Aorta (tissue), 5 donors: ENCODE results near the gene TTLL11. TPM values are rescaled to one million over a fixed set of nuclear protein-coding genes. Genes with fewer than 3 reads are reported as not detected.

ENCODE experiments used
- ATAC-seq: fragments of 200-7000 bp; cut with Tn5 transposase; one replicate; pipeline ENCODE4 v1.9.1; 2022; ENCODE audit warnings: moderate library complexity; ENCODE audit not compliant: low FRiP score
- DNase-seq, 2 donors: peaks; one replicate each; pipeline ENCODE4 v3.0.0-alpha.2; 2020
- H3K27ac ChIP-seq, 2 donors: one replicate each; pipeline ENCODE4 v1.5.1; 2013; ENCODE audit warnings: low read length in 2 of 2, mild to moderate bottlenecking in 2 of 2, moderate library complexity in 2 of 2, control low read depth in 1 of 2, inconsistent platforms in 1 of 2, low read depth in 1 of 2
- H3K27me3 ChIP-seq, 2 donors: one replicate each; pipeline ENCODE4 v1.6.1; 2013; ENCODE audit warnings: control low read depth in 1 of 2, low read length in 1 of 2, mild to moderate bottlenecking in 1 of 2, moderate library complexity in 1 of 2; ENCODE audit not compliant: insufficient read depth in 2 of 2, control insufficient read depth in 1 of 2
- H3K36me3 ChIP-seq, 2 donors: one replicate each; pipeline ENCODE4 v1.6.1; 2013; ENCODE audit warnings: control low read depth in 1 of 2, low read length in 1 of 2, mild to moderate bottlenecking in 1 of 2; ENCODE audit not compliant: insufficient read depth in 2 of 2, control insufficient read depth in 1 of 2
- H3K4me1 ChIP-seq, 2 donors: one replicate each; pipeline ENCODE4 v1.6.1; 2013; ENCODE audit warnings: low read length in 2 of 2, control low read depth in 1 of 2, mild to moderate bottlenecking in 1 of 2, moderate library complexity in 1 of 2; ENCODE audit not compliant: insufficient read depth in 2 of 2, control insufficient read depth in 1 of 2
- H3K4me3 ChIP-seq, 2 donors: one replicate each; pipeline ENCODE4 v1.5.1; 2013; ENCODE audit warnings: low read length in 2 of 2, control low read depth in 1 of 2, mild to moderate bottlenecking in 1 of 2
- H3K9me3 ChIP-seq: one replicate; pipeline ENCODE4 v1.6.1; 2013; ENCODE audit warnings: mild to moderate bottlenecking, low read length; ENCODE audit not compliant: control insufficient read depth
- WGBS, 2 donors: extraction: QIAGEN DNeasy Blood & Tissue Kit; methylation state at CpG; one replicate each; pipeline ENCODE4 v1.1.7; 2013; 5-methylcytosine and 5-hydroxymethylcytosine counted together
- intact Hi-C, 2 donors: fragments of 100-400 bp; cut with DNase I; formaldehyde crosslinking; loops; one replicate each; pipeline versions ENCODE4 v1.14.2 to v1.15.0; 2022
- polyA plus RNA-seq, 2 donors: library from polyadenylated mRNA; stranded (reverse); fragments of 200-250 nt; gene quantifications; one replicate each; pipeline ENCODE4 v1.2.3, GENCODE V29; 2013
- total RNA-seq, 2 donors: library from RNA; stranded (reverse); fragmentation: NEBNext Ultra II Directional; extraction: Animal tissue kit (Norgen Biotek cat#: 25700); gene quantifications; one replicate each; pipeline ENCODE4 v1.2.1, GENCODE V29; 2021
- donor health status: healthy with polysubstance abuse.
- donor health status: Bipolar disorder and iron deficiency.
- donor health status: DM: no; HTN: no; CAD: no.
- donor health status: DM: no; HTN: no; CAD: no.
- donor health status: DM: yes; HTN: yes; CAD: no.

Gene TTLL11
- total and polyA plus RNA-seq, 4 donors, result 7.7 to 31.4 (median 18.3) TPM

GRCh38 chr9:121788686-121789366 lies 304.3 kb downstream of the TTLL11 start:
- no peaks in the 10 kb centered on the region for H3K27me3 ChIP-seq
- no peak overlapping the region for H3K4me3 ChIP-seq
- intact Hi-C loops, result no loop called here
- no peaks in the 10 kb centered on the region for H3K9me3 ChIP-seq
- no peaks in the 10 kb centered on the region for H3K4me1 ChIP-seq
- peaks cover 0 to 2% of the 10 kb centered on the region in 2 donors for H3K36me3 ChIP-seq
- 88 to 93% methylated on average over 15 of the region's 15 CpGs for WGBS, 2 donors
- ATAC-seq (no peak), DNase-seq (peak in 1 of 2 donors; percentile 38)
- no peak overlapping the region for H3K27ac ChIP-seq

GRCh38 chr9:121786998-121787422 lies 306.1 kb downstream of the TTLL11 start:
- peaks cover 0 to 5% of the 10 kb centered on the region in 2 donors for H3K36me3 ChIP-seq
- no peaks in the 10 kb centered on the region for H3K9me3 ChIP-seq
- H3K27me3 ChIP-seq, result no peaks in the 10 kb centered on the region
- DNase-seq, result peak in 1 of 2 donors; percentile 57
- H3K4me3 ChIP-seq, result no peak overlapping the region
- intact Hi-C loops, result no loop called here
- H3K27ac ChIP-seq, result no peak overlapping the region
- H3K4me1 ChIP-seq, result no peaks in the 10 kb centered on the region
- WGBS, 2 donors, result 77 to 86% methylated on average over 8 of the region's 8 CpGs
- ATAC-seq, result no peak

- WGBS, 2 donors, result 88 to 91% methylated on average over 5 of the region's 5 CpGs
- no peaks in the 10 kb centered on the region for H3K9me3 ChIP-seq
- intact Hi-C loops, result no loop called here
Observed at GRCh38 chr9:121786543-121786948, 306.6 kb downstream of the TTLL11 start.

DNA sequence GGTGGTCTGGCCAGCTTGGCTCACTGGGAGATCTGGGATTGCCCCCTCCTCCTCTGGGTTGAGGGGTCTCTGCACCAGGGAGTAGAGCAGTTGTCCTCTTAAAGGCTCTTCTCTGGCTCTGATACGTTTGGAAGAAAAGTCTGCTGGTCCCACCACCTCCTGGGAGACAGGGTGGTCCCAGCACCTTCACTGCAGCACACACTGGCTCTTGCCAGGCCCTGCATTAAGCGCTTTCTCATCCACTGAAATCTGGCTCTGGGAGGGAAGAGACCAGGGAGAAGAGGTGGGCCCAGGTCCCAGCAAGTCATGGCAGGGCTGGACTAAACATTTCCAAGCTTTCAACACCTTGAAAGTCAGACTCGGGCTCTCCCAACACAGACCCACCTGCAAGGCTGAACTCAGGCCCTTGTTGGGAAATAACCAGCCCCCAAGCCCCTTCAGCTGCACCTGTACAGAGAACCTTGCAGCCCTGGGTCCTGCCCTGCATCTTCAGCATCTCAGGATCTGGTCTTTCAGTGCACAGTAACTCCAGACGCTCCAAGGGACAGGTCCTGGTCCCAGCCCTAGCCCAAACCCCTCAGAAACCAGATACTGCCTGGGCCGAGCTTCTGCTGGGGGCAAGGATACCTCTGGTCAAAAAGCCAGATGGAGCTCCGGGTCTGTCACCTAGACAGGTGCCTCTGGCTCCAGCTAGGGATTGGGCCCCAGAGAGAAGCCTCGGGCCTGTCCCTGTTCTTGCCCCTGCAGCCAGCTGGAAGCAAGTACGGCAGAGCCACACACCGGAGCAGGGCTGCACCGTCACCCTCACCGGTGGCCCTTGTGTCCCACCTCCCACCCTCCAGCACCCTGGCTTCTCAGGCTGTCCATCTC lies 307.2 kb downstream of the TTLL11 start:
- DNase-seq (peak in 1 of 2 donors; percentile 39), ATAC-seq (no peak)
- WGBS, 2 donors, result 79 to 83% methylated on average over 11 of the region's 11 CpGs
- Histone ChIP-seq H3K4me3 (no peak overlapping the region), H3K36me3 (peaks cover 0 to 13% of the 10 kb centered on the region in 2 donors), H3K27ac (no peak overlapping the region), H3K27me3 (no peaks in the 10 kb centered on the region), H3K4me1 (no peaks in the 10 kb centered on the region), H3K9me3 (no peaks in the 10 kb centered on the region)
- intact Hi-C loops, result no loop called here

More at GRCh38 chr9:121786543-121786948, 306.6 kb downstream of the TTLL11 start:
- no peak overlapping the region for H3K27ac ChIP-seq
- peaks cover 0 to 9% of the 10 kb centered on the region in 2 donors for H3K36me3 ChIP-seq
- DNase-seq (peak in 1 of 2 donors; percentile 35), ATAC-seq (no peak)
- no peaks in the 10 kb centered on the region for H3K4me1 ChIP-seq
- H3K27me3 ChIP-seq, result no peaks in the 10 kb centered on the region
- H3K4me3 ChIP-seq, result no peak overlapping the region

DNA sequence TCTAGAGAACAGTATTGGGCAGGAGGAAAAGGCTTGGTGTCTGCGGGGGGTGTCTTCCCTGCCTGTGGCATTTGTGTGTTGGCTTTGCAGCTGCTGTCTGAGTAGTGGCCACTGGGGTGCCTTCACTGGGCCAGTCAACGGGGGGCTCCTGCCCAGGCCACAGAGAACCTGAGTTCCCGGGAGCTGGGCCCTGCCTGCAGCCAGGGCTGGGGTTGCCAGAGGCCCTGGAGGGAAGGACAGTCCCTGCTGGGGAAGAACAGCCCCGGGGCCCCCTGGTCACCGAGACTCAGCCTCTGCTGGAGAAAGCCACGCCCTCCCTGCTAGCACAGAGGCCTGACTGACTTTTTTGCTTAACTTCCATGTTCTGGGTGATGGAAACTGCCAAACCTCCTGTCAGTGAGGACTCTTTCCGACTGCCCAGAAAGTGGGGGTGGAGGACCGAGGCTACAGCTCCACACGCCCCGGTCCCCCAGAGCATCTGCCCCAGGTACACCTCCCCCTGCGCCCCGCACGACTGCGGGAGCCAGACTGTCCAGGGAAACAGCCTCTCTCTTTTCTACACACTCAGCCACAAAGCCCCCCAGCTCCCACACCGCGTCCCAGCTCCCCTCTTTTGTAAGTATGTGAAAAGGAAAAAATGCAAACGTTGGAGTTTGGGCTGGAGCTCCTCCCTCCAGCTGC lies 308.2 kb downstream of the TTLL11 start:
- DNase-seq (peak in 1 of 2 donors; percentile 67), ATAC-seq (no peak)

GRCh38 chr9:121783521-121784507 lies 309.3 kb downstream of the TTLL11 start:
- 79 to 82% methylated on average over 22 to 26 of the region's 26 CpGs for WGBS, 2 donors
- Histone ChIP-seq H3K36me3 (peaks cover 0 to 16% of the 10 kb centered on the region in 2 donors), H3K27ac (no peak overlapping the region), H3K4me1 (no peaks in the 10 kb centered on the region), H3K9me3 (no peaks in the 10 kb centered on the region), H3K27me3 (no peaks in the 10 kb centered on the region), H3K4me3 (no peak overlapping the region)
- intact Hi-C loops, result no loop called here
- peak; percentile 16 for ATAC-seq
- DNase-seq, result peak; percentile 45 to 78

More for the DNA sequence above, 308.2 kb downstream of the TTLL11 start:
- Histone ChIP-seq H3K4me3 (no peak overlapping the region), H3K9me3 (no peaks in the 10 kb centered on the region), H3K27ac (no peak overlapping the region), H3K36me3 (peaks cover 0 to 16% of the 10 kb centered on the region in 2 donors), H3K27me3 (no peaks in the 10 kb centered on the region), H3K4me1 (no peaks in the 10 kb centered on the region)
- 68 to 74% methylated on average over 17 of the region's 17 CpGs for WGBS, 2 donors
- intact Hi-C loops, result no loop called here

DNA sequence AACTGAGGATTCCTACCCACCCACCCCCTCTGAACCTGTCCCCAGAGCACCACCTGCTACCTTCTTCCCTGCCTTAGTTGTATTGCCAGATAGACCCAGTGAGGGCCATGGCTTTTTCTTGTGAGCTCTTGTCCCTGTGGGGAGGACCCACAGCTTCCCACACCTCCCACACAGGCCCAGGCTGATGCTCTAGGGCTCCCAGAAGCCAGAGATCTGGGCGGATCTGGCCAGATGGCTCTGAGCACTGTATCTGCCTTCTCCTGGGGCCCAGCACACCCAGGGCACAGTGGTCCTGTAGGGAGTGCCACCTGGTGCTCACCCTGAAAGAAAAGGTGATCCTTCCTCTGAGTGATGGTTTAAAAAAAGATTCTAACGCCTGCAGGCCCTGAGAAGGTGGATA lies 310.0 kb downstream of the TTLL11 start:
- ATAC-seq, result no peak
- Histone ChIP-seq H3K27ac (no peak overlapping the region), H3K36me3 (peaks cover 0 to 16% of the 10 kb centered on the region in 2 donors), H3K4me3 (no peak overlapping the region), H3K27me3 (no peaks in the 10 kb centered on the region), H3K4me1 (no peaks in the 10 kb centered on the region), H3K9me3 (no peaks in the 10 kb centered on the region)
- DNase-seq, result no peak
- WGBS, 2 donors, result 82 to 94% methylated on average over 2 of the region's 2 CpGs
- intact Hi-C loops, result no loop called here
